HG02870 (cell line): ENCODE results near the gene AK1.

Experiments
- ATAC-seq: cut with Tn5 transposase; IDR thresholded peaks from one replicate; pipeline ENCODE4 v1.9.1; 2021; ENCODE audit warnings: mild to moderate bottlenecking, moderate library complexity; ENCODE audit not compliant: unreplicated experiment

AK1 gene

DNA sequence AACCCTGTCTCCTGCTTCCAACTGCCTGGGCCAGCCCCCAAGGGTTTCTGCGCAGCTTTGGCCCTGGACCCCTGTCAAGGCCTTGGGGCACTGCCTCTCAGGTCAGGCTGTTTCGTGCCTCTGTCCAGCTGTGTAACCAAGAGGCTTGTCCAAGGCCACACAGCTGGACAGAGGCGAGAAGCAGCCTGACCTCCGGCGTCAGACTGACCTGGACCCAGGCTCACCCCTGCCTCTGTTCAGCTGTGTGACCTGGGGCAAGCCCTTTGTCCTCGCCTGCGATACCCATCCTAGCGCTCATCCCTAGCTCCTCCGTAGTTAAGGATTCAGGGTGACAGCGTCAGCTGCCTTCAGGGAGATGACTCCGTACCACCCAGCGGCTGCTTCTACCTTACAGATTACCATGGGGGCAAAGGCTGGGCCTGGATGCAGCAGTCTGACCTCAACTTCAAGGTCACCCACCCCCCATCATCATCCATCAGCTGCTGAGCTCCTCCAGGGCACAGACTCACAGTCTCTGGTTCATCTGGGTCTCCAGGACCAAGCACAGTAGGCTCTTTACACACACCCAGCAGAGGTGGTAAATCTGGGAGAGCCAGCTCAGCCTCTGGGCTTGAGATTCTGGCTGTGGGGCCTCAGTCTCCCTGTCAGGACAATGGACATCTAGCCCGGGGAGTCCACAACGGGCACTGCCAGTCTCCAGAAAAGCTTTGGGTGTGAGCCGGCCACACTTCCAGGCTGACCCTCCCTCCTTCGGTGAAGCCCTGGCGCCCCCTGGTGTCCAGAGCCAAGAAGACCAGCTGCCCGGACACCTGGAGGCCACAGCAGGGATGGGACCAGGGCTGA lies 7.9 kb downstream of the AK1 start:
- ATAC-seq = no peak

DNA sequence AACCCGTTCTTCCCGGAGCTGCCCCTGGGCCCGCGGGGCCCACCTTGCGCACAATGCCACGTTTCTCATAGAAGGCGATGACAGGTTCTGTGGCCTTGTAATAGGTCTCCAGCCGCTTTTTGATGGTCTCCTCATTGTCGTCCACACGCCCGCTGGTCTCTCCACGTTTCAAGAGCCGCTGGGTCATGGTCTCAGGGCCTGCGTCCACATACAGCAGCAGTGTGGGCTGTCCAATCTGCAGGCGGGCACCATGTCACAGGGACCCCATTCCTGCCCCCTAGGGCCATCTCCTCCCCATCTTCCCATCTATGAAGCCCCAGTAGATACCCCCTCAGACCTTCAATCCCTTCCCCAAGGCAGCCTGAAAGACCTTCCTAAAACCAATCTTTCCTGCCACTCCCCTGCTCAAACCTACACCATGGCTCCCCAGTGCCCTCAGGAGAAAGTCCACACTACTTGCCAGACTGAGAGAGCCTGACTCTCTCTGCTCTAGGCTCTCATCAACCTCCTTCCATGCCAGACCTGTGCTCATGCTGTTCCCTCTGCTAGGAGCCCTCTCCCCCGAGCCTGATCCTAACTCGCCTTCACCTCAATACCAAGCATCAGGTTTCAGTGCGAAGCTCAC lies 9.1 kb downstream of the AK1 start:
- no peak for ATAC-seq

DNA sequence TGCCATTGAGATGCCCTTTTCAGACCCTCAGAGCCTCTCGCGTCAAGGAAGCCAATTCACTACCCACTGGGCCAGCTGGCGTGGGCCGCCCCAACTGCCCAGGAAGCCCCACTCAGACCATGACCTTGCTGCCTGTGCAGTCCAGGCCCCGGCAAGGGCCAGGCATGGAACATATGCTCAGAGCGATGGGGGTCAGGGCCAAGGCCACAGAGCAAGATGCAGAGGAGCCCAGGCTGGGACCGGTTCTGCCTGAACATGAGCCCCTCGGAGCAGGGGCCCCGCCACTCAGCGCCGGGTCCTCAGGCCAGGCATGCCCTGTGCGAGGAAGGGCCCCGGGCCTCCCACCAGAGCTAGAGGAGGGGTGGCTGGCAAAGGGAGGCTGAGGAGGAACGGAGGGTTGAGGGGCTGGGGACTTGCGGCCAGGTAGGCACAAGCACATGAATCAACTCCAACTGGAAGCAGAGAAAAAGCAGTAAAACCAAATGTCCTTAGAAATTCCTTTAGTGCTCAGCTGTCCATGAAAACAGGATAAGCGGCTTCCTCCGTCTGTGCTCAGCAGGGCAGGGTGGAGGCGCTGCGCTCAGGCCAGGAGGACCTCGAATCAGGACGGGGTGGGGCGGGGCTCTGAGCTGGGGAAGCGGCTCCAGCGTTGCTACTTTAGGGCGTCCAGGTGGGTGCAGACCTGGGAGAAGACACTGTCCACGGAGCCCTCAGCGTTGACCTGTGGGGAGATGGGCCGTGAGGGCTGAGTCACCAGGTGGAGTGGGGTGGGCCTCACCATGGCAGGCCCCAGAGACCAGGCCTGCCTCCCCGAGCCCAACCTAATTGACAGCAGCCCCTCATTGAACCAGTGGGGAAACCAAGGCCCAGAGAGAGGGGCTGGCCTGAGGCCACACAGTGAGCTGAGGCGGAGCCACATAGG lies 9.9 kb downstream of the AK1 start:
- ATAC-seq = no peak

DNA sequence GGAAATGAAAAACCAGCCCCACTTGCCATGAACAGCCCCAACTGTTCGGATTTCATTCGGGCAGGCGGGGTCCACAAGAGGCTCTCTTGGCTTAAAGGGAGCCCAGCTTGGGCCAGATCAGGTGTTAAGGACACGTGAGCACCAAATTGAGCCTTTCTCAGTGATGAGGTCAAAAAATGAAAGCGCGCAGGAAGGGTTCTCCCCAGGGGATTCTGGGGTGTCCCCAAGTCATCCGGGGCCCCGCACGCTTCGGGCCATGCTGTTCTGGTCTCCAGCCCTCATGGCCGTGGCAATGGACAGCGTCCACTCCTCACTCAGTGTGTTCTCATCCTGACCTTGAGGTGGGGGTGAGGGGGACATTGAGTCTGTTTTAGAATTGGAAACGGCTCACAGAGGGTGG lies 10.9 kb downstream of the AK1 start:
- no peak for ATAC-seq

DNA sequence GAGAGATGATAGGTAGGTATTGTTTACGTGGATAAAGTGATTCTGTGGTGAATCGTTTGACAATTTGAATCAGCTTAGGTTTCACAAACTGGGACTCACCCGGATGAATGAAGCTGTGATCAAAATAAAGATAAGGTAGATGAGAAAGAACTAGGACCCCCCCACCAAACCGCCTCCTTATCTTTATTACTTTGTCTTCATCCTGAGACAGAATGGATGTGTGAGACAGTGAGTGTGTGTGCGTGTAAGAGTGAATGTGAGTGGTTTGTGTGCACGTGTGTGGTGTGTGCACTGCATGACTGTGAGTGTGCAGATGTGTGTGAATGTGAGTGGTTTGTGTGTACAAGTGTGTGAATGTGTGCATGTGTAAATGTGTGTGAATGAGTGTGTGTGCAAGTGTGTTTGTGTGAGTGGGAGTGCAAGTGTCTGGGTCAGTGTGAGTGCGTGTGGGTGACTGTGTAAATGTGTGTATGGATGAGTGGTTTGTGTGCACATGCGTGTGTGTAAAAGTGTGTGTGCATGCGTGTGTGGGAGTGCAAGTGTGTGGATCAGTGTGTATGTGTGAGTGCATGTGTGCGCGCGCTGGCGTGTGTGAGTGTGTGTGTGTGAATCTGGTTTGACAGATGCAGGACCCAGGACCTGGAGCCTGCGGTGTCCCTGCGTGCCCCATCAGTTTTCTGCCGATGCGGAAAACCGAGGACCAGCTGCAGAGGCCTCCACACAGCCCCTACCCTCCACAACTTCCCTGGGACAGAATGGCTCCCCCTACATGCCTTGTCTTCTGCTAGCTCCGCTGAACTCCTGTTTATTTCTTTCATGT lies 11.6 kb downstream of the AK1 start:
- ATAC-seq = no peak

DNA sequence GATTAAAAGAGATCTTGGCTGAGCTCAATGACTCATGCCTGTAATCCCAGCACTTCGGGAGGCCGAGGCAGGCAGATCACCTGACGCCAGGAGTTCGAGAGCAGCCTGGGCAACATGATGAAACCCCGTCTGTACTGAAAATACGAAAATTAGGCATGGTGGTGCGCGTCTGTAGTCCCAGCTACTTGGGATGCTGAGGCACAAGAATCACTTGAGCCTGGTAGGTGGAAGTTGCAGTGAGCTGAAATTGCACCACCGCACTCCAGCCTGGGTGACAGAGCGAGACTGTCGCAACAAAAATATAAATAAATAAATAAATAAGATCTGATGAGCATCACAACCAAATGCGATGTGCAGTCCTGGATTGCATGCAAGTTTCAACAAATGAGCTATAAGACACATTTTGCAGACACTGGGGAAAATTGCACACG lies 14.3 kb downstream of the AK1 start:
- no peak for ATAC-seq

DNA sequence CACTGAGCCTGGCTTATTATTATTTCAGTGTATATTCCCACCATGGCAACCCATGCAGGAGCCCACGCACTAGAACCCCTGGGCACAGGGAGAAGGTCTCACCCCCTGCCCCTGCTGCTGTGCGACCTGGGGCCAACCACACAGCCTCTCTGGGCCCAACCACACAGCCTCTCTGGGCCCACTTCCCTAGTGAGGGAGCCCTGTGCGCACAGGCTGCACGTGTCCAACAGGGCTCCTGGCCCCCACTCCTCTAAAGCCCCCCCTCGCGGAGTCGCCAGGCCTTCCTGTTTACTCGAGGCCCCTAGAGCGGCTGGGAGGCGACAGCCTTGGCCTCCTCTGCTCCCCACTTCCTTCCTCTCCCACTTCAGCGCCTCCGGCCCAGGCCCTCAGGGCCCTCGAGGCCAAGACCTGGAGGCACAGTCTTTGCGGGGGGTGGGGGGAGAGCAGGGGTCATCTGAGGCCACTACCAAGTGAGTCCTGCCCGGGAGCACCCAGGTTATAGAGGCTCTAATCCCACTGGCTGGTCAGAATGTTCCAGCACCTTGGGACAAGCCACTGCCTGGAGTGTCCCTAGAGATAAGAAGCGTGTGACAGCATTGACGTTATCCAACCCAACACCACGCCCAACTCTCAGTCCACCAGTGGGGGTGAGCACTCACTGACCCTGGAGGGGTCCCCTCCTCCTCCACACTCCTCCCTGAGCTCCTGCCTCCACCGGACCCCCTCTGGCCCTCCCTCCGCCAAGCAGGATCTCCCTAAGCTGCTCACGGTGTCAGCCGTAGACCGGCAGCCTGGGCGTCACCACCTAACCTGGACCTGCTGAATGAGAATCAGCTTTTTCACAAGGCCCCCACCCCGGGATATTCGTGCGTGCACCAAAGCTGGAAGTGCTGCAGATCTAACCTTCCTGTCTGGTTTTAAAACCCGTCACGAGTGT lies 15.1 kb downstream of the AK1 start:
- no peak for ATAC-seq

DNA sequence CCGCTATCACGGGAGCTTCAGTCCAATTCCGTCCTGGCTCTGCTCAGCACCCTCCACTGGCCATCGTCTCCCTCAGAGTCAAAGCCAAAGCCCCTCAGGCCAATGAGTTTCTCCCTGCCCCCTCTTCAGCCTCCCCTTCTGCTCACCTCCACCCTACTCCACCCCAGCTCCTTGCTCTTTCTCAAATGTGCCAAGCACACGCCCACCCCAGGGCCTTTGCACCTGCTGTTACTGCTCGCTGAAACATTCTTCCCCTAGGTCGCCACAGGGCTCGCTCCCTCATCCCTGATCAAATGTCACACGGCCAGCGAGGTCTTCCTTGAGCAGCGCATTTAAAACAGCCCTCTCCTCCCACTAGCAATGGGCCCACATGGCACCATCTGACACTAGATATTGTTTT lies 16.7 kb downstream of the AK1 start:
- no peak for ATAC-seq

DNA sequence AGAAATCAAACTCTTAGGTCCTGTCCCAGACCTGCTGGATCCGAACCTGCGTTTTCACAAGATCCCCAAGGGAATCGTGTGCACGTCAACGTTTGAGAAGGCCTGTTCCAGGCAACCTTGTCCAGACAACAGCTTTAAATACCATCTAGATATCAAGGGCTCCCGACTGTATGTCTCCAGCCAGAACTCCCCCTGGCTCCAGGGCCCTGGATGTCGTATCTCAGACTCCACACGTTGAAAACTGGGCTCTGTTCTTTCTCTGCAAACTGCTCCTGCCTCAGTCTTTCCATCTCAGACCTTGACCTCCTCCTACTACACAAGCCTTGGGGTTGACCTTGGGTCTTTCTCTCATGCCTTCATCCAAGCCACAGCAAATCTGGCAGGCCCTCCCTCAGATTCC lies 17.2 kb downstream of the AK1 start:
- ATAC-seq = no peak

DNA sequence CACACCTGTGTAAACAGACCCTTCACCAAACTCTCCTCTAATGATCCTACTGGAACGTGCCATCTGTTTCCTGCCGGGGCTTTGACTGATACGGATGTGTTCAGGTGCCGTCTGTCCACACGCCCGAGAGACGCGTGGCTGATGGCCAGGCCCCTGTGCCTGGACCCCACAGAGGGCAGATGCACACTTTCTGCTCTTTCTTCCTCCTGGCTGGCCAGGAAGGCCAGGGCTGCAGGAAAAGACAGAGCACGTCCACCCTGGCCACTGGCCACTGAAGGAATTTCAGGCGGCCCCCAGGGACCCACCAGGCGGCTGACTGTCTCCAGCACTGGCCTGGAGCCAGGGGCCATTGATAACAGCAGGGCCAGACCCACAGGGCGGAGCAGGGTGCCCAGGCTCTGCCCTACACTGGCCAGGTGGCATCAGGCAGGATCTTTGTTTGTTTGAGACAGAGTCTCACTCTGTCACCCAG lies 19.4 kb downstream of the AK1 start:
- no peak for ATAC-seq

DNA sequence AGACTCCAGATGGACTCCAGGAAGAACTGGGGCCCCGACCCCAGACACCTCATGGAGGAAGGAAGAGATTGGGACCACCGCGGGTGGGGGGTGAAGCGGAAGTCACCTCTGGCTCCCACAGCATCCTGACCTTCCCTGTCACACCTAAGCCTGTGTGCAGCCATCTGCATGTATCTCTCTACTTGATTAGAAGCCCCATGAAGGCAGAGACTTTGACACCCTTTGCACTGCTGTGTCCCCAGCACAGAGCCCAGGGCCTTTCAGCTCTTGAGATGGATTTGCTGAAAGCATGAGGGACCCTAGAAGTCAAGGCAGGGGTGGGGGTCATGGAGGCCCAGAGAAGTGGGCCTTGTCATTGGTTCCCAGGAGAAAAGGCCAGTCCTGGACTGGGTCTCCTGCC lies 20.2 kb downstream of the AK1 start:
- ATAC-seq = no peak

DNA sequence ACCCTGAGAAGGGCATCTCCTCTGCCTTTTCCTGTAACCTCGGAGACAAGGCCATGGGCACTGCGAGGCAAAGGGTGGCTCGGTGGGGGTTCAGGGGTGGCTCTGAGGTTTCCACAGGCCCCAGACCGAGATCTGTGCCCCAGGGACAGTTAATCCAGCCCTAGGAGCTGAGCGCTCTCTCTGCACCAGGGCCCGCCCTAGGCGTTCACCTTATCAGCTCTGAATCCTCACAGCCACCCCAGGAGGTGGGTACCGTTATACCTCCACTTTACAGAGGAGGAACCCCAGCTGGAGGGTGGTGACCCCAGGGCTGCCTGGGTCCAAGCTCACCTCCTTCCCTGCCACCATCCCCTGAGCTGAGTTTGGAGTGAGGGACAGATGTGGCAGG lies 20.8 kb downstream of the AK1 start:
- no peak for ATAC-seq

DNA sequence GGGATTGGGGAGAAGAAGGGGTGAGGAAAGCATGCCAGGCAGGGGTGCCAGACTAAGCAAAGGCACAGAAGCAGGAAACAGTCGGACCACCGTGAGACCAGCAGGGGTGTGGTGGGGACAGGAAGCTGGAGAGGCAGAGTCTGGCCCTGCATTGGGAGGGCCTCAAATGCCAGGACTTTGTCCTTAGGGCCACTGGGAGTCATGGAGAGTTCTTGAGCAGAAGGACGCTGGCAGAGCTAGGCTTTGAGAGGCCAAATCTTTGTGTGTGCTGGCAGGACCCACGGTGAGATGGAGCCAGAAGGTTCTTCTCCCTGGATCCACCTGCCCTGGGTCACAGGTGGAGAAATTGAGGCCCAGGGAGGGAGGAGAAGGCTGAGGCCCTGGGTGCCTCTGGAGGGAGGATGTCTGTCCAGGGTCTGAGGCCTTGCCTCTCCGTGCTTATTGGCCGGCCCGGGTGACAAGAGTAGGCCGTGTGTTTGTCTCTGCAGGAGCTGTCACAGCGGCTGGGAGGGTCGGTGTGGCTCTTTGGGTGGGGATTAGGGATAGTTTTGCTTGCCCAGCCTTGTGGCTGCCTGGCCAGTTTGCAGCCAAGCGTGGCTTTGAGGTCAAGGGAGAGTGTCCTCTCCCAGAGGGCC lies 21.3 kb downstream of the AK1 start:
- no peak for ATAC-seq

DNA sequence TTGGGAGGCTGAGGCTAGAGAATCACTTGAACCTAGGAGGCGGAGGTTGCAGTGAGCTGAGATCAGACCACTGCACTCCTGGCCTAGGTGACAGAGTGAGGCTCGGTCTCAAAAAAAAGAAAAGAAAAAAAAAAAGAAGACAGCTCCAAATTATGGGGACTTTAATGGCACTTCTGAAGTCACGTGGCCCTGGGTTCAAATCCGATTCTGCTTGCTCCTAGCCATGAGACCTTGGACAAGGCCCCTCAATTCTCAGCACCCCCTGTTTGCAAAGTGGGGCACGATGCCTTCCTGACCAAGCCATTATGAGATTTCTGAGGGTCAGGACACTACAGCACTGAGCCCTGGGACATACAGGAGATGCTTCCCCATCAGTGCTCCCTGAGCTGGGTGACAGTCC lies 22.0 kb downstream of the AK1 start:
- no peak for ATAC-seq

DNA sequence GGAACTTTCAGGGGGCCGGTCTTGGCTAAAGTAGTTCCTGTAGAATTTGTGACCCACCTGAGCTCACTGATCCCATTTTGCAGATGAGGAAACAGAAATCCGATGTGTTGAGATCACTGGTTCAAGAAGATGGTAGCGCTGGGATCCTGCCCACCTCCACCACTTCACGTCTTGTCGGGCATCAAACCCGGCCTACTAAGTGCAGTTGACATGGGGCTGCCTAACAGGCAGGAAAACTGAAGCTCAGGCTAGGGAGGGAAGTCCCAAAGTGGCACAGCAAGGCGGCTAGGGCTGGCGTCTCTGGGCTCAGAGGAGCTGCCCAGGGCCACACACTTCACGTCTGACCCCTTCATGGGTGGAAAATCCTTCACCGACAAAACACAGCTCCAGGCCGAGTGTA lies 22.5 kb downstream of the AK1 start:
- ATAC-seq = no peak

DNA sequence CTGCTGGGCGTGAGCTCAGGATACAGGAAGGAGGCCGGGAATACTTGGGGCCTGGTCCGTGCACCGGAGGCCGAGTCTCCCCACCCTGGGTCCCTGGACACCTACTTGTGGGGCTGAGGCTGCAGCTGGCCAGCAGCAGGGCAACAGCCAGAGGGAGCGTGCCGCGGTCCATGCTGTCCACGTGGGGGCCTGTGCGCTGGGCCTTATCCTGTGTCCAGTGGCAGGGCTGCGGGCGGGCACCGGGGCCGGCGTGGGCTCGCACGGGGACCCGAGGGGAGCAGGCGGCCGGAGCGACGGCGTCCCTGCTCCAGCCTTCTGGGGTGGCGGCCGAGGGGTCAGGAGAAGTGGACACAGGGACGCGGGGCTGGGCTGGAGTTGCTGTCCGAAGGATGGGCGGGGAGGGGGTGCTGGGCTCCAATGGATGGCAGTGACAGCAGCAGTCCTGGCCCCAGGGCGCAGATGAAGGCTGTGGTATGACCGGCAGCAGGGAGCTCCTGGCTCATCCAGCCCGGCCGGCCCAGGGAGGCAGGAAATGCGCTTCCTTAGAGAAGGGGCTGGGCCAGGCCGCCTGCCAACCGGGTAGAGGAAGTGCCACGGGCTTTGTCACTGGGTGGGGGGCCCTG lies 23.2 kb downstream of the AK1 start, which contains the start of gene ENG:
Gene ENG, minus strand, starts transcription at position 475 of the 623 bp plus-strand sequence. Its CDS starts 303 bp downstream, at position 172.
- no peak for ATAC-seq

DNA sequence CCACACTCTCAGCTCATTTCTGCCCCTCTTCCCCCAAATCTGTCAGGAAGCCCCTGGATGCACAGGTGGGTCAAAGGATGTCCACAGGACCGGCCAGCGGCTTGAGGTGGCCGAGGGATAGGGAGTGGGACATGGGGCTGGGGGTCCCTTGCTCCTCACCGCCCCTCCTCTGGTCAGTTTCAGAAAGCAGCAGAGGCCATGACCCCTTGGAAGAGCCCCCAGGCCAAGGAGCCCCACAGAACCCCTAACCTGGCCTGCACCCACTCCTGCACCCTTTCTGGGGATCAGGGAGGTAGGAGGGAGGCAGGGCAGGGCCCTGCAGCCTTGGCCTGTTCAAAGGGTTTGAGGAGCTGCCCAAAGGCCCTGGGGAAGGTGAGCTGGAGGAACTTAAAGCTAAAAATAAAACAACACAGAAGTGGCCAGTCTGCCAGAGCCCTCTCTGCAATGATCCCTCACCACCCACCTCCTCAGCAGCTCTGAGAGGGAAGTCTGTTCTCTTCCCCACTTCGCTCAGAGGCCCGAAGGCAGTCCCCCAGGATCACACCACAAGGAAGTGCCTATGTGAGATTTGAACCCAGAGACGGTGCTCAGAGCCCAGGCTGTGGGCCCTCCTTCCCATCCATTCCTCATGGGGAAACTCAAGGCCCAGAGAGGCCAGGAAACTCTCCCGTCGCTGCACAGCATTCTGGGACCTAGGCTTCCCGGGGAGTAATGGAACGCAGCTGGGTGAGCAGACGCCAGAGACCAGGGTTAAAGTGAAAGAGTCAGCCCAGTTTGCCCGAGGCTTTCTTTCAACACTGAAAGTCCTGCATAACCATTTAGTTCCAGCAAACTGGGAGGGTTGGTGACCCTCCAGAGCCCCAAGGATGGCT lies 23.9 kb downstream of the AK1 start:
- no peak for ATAC-seq
